ENCODE data around the gene CHID1. TPM values are rescaled to one million over a fixed set of nuclear protein-coding genes. Genes with fewer than 3 reads are reported as not detected.
A peak's percentile ranks its signal among the peaks of the same experiment; 100 is the strongest.

CHID1 gene
- total RNA-seq, 4 donors from 2014 or later: 36.0 to 55.3 (median 46.4) TPM

GRCh38 chr11:862696-863022 is 48.0 kb downstream of the CHID1 start:
- H3K4me1 ChIP-seq: peaks cover 0 to 50% (median 16%) of the 10 kb centered on the region in 3 donors
- TF ChIP-seq, protein P1, sequence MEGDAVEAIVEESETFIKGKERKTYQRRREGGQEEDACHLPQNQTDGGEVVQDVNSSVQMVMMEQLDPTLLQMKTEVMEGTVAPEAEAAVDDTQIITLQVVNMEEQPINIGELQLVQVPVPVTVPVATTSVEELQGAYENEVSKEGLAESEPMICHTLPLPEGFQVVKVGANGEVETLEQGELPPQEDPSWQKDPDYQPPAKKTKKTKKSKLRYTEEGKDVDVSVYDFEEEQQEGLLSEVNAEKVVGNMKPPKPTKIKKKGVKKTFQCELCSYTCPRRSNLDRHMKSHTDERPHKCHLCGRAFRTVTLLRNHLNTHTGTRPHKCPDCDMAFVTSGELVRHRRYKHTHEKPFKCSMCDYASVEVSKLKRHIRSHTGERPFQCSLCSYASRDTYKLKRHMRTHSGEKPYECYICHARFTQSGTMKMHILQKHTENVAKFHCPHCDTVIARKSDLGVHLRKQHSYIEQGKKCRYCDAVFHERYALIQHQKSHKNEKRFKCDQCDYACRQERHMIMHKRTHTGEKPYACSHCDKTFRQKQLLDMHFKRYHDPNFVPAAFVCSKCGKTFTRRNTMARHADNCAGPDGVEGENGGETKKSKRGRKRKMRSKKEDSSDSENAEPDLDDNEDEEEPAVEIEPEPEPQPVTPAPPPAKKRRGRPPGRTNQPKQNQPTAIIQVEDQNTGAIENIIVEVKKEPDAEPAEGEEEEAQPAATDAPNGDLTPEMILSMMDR (IDR thresholded peaks at IDR 0.05): no peak
- TF ChIP-seq POLR2AphosphoS5 (IDR thresholded peaks at IDR 0.05): no peak
- no peak for TF ChIP-seq POLR2A (IDR thresholded peaks at IDR 0.05)
- TF ChIP-seq EP300 (IDR thresholded peaks at IDR 0.05): no peak
- no peak for ATAC-seq
- no peaks in the 10 kb centered on the region for H3K9me3 ChIP-seq
- H3K4me3 ChIP-seq: no peak overlapping the region
- no peaks in the 10 kb centered on the region for H3K27me3 ChIP-seq
- peaks cover 0 to 64% of the 10 kb centered on the region in 2 donors for H3K36me3 ChIP-seq
- WGBS, 2 donors (ENCODE audit: low coverage in 1 of 2): 100% methylated on average over 3 of the region's 12 CpGs; no CpG with 5 or more reads in 1 of the 2 donors
- peak overlapping the region in 1 of 4 donors; percentile 12 for H3K27ac ChIP-seq

DNA sequence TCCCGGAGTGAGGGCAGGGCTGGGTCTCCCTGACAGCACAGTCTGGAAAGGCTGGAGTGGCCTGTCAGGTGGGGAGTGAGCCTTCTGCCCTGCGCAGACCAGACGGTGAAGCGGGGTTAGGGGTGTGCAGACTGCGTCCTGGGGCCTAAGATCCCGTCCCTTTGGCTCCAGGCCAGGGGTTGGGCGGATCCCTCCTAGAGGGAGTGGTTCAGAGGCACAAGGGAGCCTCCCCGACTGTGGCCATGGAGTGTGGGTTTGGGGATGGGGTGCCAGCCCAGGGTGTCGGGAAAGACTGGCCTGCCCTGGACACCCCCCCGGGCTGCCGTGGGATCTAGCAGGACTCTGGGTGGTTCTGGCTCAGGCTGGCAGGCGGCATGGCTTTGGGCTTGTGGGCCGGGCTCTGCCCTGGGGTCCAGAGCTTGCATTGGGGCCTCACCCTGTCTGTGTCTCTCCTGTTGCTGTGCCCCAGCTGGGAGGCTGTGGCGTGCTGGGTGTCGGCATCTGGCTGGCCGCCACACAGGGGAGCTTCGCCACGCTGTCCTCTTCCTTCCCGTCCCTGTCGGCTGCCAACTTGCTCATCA is 48.4 kb downstream of the CHID1 start:
- Histone ChIP-seq H3K27me3 (no peaks in the 10 kb centered on the region), H3K27ac (peak overlapping the region in 2 of 4 donors; percentile 12 to 38), H3K9me3 (no peaks in the 10 kb centered on the region), H3K36me3 (peaks cover 0 to 59% of the 10 kb centered on the region in 2 donors), H3K4me1 (peaks cover 0 to 53% (median 16%) of the 10 kb centered on the region in 3 donors), H3K4me3 (no peak overlapping the region)
- 40% methylated on average over 3 of the region's 20 CpGs; no CpG with 5 or more reads in 1 of the 2 donors for WGBS, 2 donors (ENCODE audit: low coverage in 1 of 2)
- TF ChIP-seq POLR2A (IDR thresholded peaks at IDR 0.05) (no peak), EP300 (IDR thresholded peaks at IDR 0.05) (no peak), POLR2AphosphoS5 (IDR thresholded peaks at IDR 0.05) (no peak)
- TF ChIP-seq, protein P1 (IDR thresholded peaks at IDR 0.05): no peak
- peak; percentile 4 for ATAC-seq

- H3K27me3 ChIP-seq: no peaks in the 10 kb centered on the region
- no peaks in the 10 kb centered on the region for H3K9me3 ChIP-seq
- H3K36me3 ChIP-seq: peaks cover 0 to 49% of the 10 kb centered on the region in 2 donors
- no peak overlapping the region for H3K27ac ChIP-seq
- H3K4me1 ChIP-seq: peaks cover 0 to 63% (median 16%) of the 10 kb centered on the region in 3 donors
- no peak overlapping the region for H3K4me3 ChIP-seq
- 87 to 100% methylated on average over 3 to 4 of the region's 14 CpGs for WGBS, 2 donors (ENCODE audit: low coverage in 1 of 2)
- TF ChIP-seq POLR2AphosphoS5 (IDR thresholded peaks at IDR 0.05) (no peak), EP300 (IDR thresholded peaks at IDR 0.05) (no peak), POLR2A (IDR thresholded peaks at IDR 0.05) (no peak)
- TF ChIP-seq, protein P1 (IDR thresholded peaks at IDR 0.05): no peak
- no peak for ATAC-seq
These were observed 49.5 kb downstream of the CHID1 start for GRCh38 chr11:861105-861479.

GRCh38 chr11:860234-861104 is 50.1 kb downstream of the CHID1 start:
- Histone ChIP-seq H3K9me3 (no peaks in the 10 kb centered on the region), H3K27ac (peak overlapping the region in 3 of 4 donors; percentile 58 to 74 (median 65)), H3K27me3 (no peaks in the 10 kb centered on the region), H3K4me1 (peaks cover 0 to 64% (median 16%) of the 10 kb centered on the region in 3 donors), H3K4me3 (peak overlapping the region in 1 of 2 donors; percentile 29), H3K36me3 (peaks cover 0 to 48% of the 10 kb centered on the region in 2 donors)
- no peak for ATAC-seq
- TF ChIP-seq POLR2AphosphoS5 (IDR thresholded peaks at IDR 0.05) (no peak), EP300 (IDR thresholded peaks at IDR 0.05) (no peak), POLR2A (IDR thresholded peaks at IDR 0.05) (no peak)
- TF ChIP-seq, protein P1 (IDR thresholded peaks at IDR 0.05): no peak
- WGBS, 2 donors (ENCODE audit: low coverage in 1 of 2): 57 to 80% methylated on average over 1 of the region's 21 CpGs
